ENCODE measurements around the gene RTEL1. TPM values are rescaled to one million over a fixed set of nuclear protein-coding genes. Genes with fewer than 3 reads are reported as not detected.

Gene RTEL1
- total RNA-seq, 1 donor from 2014 or later: 45.9 TPM

DNA sequence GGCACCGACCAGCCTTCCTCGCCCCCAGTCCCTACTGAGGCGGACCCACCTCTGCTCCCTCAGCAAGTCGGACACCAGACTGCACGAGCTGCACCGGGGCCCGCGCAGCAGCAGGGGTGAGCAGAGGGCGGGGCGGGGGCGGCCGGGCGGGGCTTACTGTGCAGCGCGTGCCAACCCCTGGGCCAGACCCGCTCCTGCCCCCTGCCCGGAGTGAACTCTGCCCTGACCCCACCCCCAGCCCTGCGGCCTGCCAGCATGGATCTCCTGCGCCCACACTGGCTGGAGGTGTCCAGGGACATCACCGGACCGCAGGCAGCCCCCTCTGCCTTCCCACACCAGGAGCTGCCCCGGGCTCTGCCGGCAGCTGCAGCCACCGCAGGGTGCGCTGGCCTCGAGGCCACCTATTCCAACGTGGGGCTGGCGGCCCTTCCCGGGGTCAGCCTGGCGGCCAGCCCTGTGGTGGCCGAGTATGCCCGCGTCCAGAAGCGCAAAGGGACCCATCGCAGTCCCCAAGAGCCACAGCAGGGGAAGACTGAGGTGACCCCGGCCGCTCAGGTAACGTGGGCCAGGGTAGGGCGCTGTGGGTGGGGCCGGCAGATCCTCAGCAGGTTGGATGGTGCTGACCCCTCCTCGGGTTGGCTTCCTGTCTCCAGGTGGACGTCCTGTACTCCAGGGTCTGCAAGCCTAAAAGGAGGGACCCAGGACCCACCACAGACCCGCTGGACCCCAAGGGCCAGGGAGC lies 80.0 kb downstream of the RTEL1 start:
- no peak for DNase-seq (ENCODE audit: low spot score)

DNA sequence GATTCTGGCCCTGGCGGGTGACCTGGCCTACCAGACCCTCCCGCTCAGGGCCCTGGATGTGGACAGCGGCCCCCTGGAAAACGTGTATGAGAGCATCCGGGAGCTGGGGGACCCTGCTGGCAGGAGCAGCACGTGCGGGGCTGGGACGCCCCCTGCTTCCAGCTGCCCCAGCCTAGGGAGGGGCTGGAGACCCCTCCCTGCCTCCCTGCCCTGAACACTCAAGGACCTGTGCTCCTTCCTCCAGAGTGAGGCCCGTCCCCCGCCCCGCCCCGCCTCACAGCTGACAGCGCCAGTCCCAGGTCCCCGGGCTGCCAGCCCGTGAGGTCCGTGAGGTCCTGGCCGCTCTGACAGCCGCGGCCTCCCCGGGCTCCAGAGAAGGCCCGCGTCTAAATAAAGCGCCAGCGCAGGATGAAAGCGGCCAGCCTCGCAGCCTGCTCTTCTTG lies 80.6 kb downstream of the RTEL1 start:
- no peak for DNase-seq (ENCODE audit: low spot score)

DNA sequence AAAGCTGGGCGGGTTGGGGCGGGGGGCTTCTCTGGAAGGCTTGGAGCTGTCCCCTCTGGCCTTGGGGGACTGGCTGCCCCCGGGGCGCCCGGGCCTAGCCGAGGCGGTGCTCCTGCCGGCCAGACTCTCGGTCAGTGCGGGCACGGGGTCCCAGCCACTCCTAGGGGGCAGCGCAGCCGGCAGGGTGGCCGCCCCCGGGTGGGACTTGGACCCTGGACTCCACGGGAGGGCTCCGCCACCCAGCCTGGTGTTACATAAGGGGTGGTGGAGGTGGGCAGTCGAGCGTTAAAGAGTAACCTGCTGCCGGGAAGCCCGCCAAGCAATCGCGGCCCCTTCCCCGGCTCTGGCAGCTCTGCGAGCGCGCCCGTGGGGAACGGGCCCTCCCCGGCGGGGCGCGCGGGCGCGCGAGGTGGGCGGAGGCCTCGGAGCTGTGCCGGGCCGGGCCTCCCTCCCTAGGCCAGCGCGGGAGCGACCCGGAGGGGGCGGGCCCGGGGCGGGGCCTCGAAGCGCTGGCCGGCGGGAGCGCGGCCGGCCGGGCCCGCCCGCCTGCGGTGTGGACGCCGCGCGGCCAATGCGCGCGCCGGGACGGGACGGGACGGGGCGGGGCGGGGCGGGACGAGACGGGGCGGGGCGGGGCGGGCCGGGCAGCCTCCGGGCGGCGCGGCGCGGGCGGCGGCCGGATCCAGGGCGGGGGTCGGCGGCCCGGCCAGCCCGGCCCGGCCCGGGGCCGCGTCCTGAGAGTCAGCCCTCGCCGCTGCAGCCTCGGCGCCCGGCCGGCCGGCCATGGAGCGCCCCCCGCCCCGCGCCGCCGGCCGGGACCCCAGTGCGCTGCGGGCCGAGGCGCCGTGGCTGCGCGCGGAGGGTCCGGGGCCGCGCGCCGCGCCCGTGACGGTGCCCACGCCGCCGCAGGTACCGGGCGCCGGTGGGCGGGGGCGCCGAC lies 81.3 kb downstream of the RTEL1 start, which contains the start of gene SLC2A4RG:
Gene SLC2A4RG, plus strand, starts transcription at position 647 of the 940 bp plus-strand sequence. Its CDS starts 137 bp downstream, at position 784.
- DNase-seq (ENCODE audit: low spot score): no peak

DNA sequence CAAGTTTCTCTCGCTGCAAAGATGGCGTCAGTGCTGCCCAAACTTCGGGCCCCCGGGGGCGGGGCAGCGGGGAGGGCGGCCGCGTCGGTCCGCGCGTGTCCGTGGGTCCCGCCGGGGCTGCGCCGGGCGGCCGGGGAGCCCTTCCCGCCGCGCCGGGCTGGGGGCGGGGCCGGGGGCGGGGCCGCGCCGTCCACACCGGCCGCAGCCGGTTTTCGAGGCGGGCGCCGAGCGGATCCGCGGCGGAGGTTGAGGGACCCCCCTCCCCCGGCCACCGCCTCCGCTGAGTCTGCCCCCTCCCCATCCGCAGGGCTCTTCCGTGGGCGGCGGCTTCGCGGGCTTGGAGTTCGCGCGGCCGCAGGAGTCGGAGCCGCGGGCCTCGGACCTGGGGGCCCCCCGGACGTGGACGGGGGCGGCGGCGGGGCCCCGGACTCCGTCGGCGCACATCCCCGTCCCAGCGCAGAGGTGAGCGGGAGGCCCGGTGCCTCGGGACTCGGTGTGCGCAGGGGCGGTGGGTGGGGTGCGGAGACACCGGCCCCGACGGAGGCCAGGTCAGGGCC lies 82.0 kb downstream of the RTEL1 start:
- DNase-seq (ENCODE audit: low spot score): no peak

DNA sequence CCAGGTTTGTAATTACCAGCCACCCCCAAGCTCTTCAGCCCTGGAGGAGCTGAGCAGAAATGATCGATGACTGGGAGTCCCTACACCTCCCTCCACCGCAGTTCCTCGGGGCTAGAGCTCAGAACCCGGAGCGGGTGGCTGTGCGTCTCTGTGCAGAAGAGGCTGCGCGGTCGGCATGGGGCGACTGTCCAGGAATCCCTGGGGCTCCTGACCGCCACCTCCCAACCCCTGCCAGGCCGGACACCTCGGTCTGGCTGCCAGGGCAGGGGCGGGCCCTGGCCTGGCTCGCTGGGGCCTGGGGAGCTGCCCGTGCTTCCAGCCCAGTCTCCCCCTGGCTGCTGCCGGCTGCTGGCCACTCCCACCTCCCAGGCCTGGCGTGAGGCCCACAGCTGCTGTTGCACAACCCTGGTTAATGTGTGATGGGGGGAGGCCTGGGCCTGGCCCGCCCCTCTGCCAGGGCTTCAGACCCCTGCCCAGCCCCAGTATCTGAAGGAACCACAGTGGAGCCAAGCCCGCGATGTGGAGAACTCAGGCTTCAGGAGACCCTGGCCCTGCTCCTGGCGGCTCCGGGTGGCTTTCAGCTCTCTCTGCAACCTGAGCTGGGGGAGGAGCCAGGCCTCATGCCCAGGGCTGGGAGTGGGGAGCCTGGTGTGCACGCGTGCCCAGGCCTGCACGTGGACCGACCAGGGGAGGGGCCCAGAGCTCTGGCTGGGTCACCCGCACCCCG lies 82.7 kb downstream of the RTEL1 start:
- peak; percentile 97 for DNase-seq (ENCODE audit: low spot score)

DNA sequence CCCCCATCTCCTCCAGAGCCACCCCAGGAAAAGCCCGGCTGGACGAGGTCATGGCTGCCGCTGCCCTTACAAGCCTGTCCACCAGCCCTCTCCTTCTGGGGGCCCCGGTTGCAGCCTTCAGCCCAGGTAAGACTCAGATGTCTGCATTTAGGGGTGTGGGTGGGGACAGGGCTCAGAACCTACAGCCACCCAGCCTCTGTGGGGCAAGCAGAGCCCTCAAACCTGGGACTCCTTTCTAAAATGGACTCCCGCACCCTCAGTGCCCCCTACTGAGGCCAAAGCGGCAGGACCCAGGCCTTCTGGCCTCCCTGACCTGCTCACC lies 83.2 kb downstream of the RTEL1 start:
- DNase-seq (ENCODE audit: low spot score): no peak

DNA sequence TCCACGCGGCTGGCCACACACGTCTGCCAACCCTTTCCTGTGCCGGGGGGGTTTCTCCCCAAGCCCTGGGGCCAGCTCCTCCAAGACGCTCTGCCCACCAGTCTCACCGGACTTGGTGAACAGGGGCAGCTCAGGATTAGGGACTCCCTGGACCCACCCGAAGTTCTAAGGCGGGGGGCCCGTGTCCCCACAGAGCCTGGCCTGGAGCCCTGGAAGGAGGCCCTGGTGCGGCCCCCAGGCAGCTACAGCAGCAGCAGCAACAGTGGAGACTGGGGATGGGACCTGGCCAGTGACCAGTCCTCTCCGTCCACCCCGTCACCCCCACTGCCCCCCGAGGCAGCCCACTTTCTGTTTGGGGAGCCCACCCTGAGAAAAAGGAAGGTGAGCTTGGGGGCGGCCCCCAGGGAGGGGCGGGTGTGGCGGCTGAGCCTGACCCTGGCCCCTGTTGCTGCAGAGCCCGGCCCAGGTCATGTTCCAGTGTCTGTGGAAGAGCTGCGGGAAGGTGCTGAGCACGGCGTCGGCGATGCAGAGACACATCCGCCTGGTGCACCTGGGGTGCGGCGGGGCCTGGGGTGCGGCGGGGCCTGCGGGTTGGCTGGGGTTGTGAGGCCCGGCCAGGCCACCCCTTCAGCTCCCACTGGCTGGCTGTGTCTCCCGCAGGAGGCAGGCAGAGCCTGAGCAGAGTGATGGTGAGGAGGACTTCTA lies 83.7 kb downstream of the RTEL1 start:
- DNase-seq (ENCODE audit: low spot score): no peak

DNA sequence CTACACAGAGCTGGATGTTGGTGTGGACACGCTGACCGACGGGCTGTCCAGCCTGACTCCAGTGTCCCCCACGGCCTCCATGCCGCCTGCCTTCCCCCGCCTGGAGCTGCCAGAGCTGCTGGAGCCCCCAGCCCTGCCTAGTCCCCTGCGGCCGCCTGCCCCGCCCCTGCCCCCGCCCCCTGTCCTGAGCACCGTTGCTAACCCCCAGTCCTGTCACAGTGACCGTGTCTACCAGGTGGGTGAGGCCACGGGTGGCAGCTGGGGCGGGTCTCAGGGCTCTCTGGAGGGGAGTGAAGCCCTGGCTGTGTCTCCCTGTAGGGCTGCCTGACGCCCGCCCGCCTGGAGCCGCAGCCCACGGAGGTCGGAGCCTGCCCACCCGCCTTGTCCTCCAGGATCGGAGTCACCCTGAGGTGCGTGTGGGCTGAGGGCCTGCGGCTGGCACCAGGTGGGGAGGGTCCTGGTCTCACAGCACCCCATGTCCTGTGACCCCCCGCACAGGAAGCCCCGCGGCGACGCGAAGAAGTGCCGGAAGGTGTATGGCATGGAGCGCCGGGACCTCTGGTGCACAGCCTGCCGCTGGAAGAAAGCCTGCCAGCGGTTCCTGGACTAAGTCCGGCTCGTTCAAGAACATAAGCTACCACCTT lies 84.4 kb downstream of the RTEL1 start:
- DNase-seq (ENCODE audit: low spot score): no peak

DNA sequence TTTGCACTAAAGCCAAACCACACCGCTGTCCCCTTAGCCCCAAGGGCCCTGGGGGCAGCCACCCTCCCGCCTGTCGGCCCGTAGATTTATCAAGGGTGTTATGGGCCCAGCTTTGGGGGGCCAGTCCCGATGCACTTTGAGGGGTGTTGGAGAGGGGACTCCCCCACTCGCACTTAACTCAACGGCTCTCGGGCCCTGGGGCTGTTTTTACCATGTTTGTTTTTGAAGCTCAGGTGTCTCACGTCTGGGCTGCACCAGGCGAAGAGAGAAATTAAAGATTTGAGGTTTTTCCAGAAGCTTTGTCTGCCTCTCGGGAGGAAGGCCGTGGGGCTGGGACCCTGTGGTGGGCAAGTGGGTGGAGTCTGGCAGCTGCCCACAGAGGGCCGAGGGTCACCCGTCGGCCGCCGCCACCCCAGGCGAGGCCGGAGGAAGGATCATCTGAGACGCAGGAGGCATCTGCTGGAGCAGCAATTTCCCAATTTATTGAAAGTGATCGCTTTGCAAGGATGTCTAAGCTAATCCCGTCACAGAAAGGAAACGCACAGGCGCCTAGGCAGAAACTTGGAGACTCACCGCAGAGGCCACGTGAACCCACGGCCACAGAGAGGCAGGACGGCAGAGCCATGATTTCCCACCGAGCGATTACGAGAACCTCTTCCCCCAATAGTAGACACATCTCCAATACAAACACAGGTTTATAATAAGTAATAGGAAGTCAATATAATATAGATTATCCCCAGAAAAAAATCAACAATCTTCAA lies 85.3 kb downstream of the RTEL1 start:
- no peak for DNase-seq (ENCODE audit: low spot score)

DNA sequence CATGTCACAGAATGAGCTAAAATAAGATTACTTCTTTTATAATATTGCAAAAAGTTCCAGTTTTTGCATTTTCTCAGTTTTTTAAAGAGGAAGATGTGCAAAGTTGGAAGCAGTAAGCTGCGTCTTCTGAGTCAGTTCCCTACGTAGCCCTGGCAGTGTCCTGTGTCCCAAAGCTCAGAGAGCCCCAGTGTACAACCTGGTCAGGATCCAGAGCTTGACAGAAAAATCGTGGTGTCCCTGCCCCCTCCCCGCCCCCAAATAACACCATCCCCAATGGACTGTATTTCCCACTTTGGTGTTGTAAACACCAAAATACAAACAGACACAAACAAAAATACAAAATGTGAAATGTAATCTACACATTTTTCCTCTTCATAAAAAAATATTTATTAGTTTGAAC lies 86.0 kb downstream of the RTEL1 start:
- DNase-seq (ENCODE audit: low spot score): no peak

DNA sequence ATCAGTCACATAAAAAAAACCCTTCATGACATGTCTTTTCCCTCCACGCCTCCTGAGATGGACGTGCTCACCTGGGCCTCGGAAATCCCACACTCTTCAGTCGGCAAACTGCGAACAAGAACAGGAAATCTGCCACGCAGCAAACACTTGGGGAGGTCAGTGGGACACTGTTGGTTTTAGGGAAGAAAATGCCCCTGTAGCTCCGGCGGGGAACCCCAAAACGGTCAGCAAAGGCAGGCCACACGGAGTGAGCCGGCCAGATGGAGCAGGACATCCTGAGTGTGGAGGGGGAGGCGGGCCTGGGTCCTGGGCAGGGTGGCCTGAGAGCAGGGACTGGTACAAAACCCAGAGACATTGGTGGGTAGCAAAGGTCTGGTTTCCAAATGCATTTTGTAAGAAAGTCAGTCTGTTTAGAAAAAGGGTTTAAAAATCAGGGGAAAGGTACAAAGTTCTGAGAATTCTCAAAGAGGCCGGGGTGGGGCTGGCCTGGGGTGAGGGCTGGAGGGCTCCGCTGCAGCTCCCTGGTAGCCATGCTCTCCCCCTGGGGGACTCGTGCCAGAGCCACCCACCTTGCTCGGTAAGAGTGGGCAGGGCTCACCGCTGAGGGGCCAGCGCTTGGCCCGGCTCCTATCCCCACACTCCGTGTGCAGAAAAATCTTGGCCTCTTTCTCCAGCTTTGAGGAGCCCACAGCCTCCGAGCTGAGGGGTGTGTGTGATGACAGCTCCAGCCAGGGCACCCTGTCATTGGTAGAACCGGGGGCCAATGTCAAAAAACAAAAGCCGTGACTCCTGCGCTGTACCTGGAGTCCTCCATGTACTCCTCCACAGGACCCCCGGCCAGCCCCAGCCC lies 86.7 kb downstream of the RTEL1 start:
- DNase-seq (ENCODE audit: low spot score): no peak

DNA sequence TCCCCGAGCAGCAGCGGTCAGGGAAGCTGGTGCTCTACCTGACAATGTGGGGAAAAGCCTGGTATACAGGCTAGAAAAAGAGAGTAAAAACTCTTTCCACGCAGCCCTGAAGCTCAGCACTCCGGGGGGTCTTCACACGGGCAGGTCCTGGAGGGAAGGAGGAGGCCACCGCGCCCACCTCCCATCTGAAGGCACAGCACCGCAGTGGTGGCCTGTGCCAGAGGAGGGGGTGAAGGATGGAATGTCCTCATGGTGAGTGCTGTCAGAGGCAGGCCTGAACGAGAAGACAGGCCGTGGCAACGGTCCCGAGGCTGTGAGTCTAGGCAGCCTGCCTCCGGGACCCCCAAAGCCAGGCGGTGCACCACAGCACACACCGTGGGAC lies 87.3 kb downstream of the RTEL1 start:
- no peak for DNase-seq (ENCODE audit: low spot score)

Other genes with a start within 250 kb of the RTEL1 start
- not detected for gene KCNQ2, start 185.7 kb upstream of the RTEL1 start, total RNA-seq
- 20.2 TPM for gene EEF1A2, start 159.2 kb upstream of the RTEL1 start, total RNA-seq
- 507 TPM for gene PPDPF, start 137.5 kb upstream of the RTEL1 start, total RNA-seq
- gene PTK6, start 120.9 kb upstream of the RTEL1 start, total RNA-seq: 55.1 TPM
- 0.26 TPM for gene SRMS, start 110.6 kb upstream of the RTEL1 start, total RNA-seq
- 1.6 TPM for gene FNDC11, start 104.2 kb upstream of the RTEL1 start, total RNA-seq
- gene HELZ2, start 84.1 kb upstream of the RTEL1 start, total RNA-seq: 35.6 TPM
- gene GMEB2, start 31.2 kb upstream of the RTEL1 start, total RNA-seq: 13.3 TPM
- 16.5 TPM for gene STMN3, start 4.9 kb upstream of the RTEL1 start, total RNA-seq
- 19.8 TPM for gene TNFRSF6B, start 38.3 kb downstream of the RTEL1 start, total RNA-seq
- 69.8 TPM for gene ARFRP1, start 49.7 kb downstream of the RTEL1 start, total RNA-seq
- gene ZGPAT, start 49.7 kb downstream of the RTEL1 start, total RNA-seq: 29.4 TPM
- gene LIME1, start 78.4 kb downstream of the RTEL1 start, total RNA-seq: 7.3 TPM
- gene SLC2A4RG, start 81.5 kb downstream of the RTEL1 start, total RNA-seq: 93.6 TPM
- 10.2 TPM for gene ZBTB46, start 173.0 kb downstream of the RTEL1 start, total RNA-seq
- gene ABHD16B, start 203.2 kb downstream of the RTEL1 start, total RNA-seq: not detected
- 85.4 TPM for gene TPD52L2, start 207.0 kb downstream of the RTEL1 start, total RNA-seq
- 52.4 TPM for gene DNAJC5, start 236.8 kb downstream of the RTEL1 start, total RNA-seq

Measured in ureter (tissue), 1 donor.